Neural crest cell (in vitro differentiated cells): ENCODE results near the gene TIMM13. TPM values are rescaled to one million over a fixed set of nuclear protein-coding genes. Genes with fewer than 3 reads are reported as not detected.
A peak's percentile ranks its signal among the peaks of the same experiment; 100 is the strongest.
"Not testable (repeated sequence)": the region's sequence is repeated elsewhere in the genome, so short reads cannot be mapped to it uniquely, and the experiment has no call there.

Experiments
- DNase-seq: peaks from one replicate; pipeline ENCODE4 v3.0.0; 2021; ENCODE audit warnings: low read depth, mixed read lengths, low spot score
- H3K27ac Mint-ChIP-seq: one replicate; pipeline ENCODE4 v1.8.0; 2021; ENCODE audit warnings: mild to moderate bottlenecking, mixed read lengths; ENCODE audit not compliant: unreplicated experiment
- H3K27me3 Mint-ChIP-seq: 2 replicates; pipeline ENCODE4 v1.8.0; 2021; ENCODE audit warnings: low read depth, mild to moderate bottlenecking, mixed read lengths
- H3K36me3 Mint-ChIP-seq: 2 replicates; pipeline ENCODE4 v1.8.0; 2021; ENCODE audit warnings: low read depth, mild to moderate bottlenecking, mixed read lengths
- H3K4me1 Mint-ChIP-seq: 2 replicates; pipeline ENCODE4 v1.8.0; 2021; ENCODE audit warnings: mixed read lengths
- H3K4me3 Mint-ChIP-seq: one replicate; pipeline ENCODE4 v1.8.0; 2021; ENCODE audit warnings: mild to moderate bottlenecking, mixed read lengths
- H3K9me3 Mint-ChIP-seq: 2 replicates; pipeline ENCODE4 v1.8.0; 2021; ENCODE audit warnings: mixed read lengths
- CTCF ChIP-seq: fragments of 200-600 bp; sonication (generic); conservative IDR thresholded peaks from 2 replicates; pipeline ENCODE4 v1.5.0; 2021; ENCODE audit warnings: antibody characterized with exemption, mild to moderate bottlenecking
- total RNA-seq: library from RNA; stranded (reverse); gene quantifications from 2 replicates; pipeline ENCODE4 v1.2.1, GENCODE V29; 2021

TIMM13 gene
- total RNA-seq, 1 donor from 2014 or later = 145 TPM

DNA sequence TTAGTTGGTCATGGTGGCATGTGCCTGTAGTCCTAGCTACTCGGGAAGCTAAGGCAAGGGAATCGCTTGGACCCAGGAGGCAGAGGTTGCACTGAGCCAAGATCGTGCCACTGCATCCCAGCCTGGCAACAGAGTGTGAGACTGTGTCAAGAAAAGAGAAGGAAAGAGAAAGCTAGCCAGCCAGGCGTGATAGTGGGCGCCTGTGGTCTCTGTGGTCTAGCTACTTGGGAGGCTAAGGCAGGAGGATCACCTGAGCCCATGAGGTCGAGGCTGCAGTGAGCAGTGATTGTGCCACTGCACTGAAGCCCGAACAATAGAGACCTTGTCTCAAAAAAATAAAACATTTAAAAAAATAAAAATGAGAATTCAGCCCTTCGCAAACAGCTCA lies 33.3 kb downstream of the TIMM13 start:
- Mint-ChIP-seq H3K27me3 (peaks cover 6% of the 10 kb centered on the region), H3K4me3 (no peak overlapping the region), H3K4me1 (peaks cover 7% of the 10 kb centered on the region), H3K36me3 (no peaks in the 10 kb centered on the region), H3K9me3 (peaks cover 2% of the 10 kb centered on the region), H3K27ac (no peak overlapping the region)
- no peak for DNase-seq
- no peak for TF ChIP-seq CTCF

GRCh38 chr19:2392899-2393298 lies 34.5 kb downstream of the TIMM13 start:
- not testable (repeated sequence) for H3K4me3 Mint-ChIP-seq, H3K4me1 Mint-ChIP-seq, H3K36me3 Mint-ChIP-seq, DNase-seq, H3K27me3 Mint-ChIP-seq, H3K27ac Mint-ChIP-seq, H3K9me3 Mint-ChIP-seq

DNA sequence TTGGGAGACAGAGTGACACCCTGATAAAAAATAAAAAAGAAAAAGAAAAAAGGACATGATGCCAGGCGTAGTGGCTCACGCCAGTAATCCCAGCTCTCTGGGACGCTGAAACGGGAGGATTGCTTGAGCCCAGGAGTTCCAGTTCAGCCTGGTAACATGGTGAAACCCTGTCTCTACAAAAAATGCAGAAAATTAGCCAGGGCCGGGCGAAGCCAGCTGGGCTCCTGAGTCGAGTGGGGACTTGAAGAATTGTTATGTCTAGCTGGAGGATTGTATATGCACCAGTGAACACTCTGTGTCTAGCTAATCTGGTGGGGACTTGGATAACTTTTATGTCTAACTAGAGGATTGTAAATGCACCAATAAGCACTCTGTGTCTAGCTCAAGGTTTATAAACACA lies 35.0 kb downstream of the TIMM13 start:
- Mint-ChIP-seq H3K4me1 (peaks cover 12% of the 10 kb centered on the region), H3K27me3 (peaks cover 6% of the 10 kb centered on the region), H3K36me3 (no peaks in the 10 kb centered on the region)

GRCh38 chr19:2391118-2391725 lies 36.2 kb downstream of the TIMM13 start:
- no peaks in the 10 kb centered on the region for H3K36me3 Mint-ChIP-seq
- H3K4me1 Mint-ChIP-seq = peaks cover 14% of the 10 kb centered on the region
- H3K27me3 Mint-ChIP-seq = peaks cover 6% of the 10 kb centered on the region
- peaks cover 2% of the 10 kb centered on the region for H3K9me3 Mint-ChIP-seq
- peak; percentile 88 for TF ChIP-seq CTCF
- H3K4me3 Mint-ChIP-seq = no peak overlapping the region
- no peak for DNase-seq
- H3K27ac Mint-ChIP-seq = no peak overlapping the region

More for the DNA sequence above, 35.0 kb downstream of the TIMM13 start:
- DNase-seq = no peak
- TF ChIP-seq CTCF = no peak
- Mint-ChIP-seq H3K27ac (no peak overlapping the region), H3K9me3 (peaks cover 2% of the 10 kb centered on the region), H3K4me3 (no peak overlapping the region)

- Mint-ChIP-seq H3K36me3 (no peaks in the 10 kb centered on the region), H3K9me3 (peaks cover 2% of the 10 kb centered on the region), H3K4me3 (no peak overlapping the region), H3K4me1 (peaks cover 19% of the 10 kb centered on the region), H3K27ac (no peak overlapping the region), H3K27me3 (peaks cover 6% of the 10 kb centered on the region)
- no peak for DNase-seq
- TF ChIP-seq CTCF = no peak
These were observed 37.8 kb downstream of the TIMM13 start for GRCh38 chr19:2389594-2389993.

DNA sequence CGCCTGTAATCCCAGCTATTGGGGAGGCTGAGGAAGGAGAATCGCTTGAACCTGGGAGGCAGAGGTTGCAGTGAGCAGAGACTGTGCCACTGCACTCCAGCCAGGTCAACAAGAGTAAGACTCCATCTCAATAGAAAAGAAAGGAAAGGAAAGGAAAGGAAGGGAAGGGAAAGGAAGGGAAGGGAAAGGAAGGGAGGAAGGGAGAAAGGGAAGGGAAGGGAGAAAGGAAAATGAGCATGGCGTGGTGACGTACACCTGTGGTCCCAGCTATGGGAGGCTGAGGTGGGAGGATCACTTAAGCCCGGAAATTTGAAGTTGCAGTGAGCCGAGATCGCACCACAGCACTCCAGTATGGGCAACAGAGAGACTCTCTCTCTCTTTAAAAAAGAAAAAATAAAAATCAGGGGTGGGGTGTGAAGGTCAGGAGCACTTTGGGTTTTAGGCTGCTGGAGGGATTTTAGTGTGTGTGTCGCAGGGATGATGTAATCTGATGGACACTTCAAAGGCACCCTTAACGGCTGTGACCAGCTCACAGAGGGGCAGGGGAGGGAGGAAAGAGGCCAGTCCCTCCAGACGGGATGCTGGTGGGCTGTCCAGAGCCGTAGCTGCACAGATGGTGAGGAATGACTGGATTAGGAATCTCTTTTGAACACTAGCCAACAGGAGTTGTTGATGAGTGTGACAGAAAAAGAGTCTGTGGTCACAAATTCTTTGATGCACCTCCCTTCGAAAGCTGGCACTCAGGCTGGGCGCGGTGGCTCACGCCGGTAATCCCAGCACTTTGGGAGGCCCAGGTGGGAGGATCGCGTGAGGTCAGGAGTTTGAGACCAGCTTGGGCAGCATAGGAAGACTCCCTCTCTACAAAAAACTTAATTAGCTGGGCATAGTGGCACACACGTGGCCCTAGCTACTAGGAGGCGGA lies 39.8 kb downstream of the TIMM13 start:
- H3K27ac Mint-ChIP-seq = peak overlapping the region; percentile 62
- no peaks in the 10 kb centered on the region for H3K9me3 Mint-ChIP-seq
- H3K4me3 Mint-ChIP-seq = peak overlapping the region; percentile 27
- no peak for TF ChIP-seq CTCF
- peaks cover 2% of the 10 kb centered on the region for H3K27me3 Mint-ChIP-seq
- no peak for DNase-seq
- H3K4me1 Mint-ChIP-seq = peaks cover 26% of the 10 kb centered on the region
- H3K36me3 Mint-ChIP-seq = no peaks in the 10 kb centered on the region
